H1 (cell line): Measurements from ENCODE around the gene TMEM254. TPM values are rescaled to one million over a fixed set of nuclear protein-coding genes. Genes with fewer than 3 reads are reported as not detected.

Experiments used
- CTCF ChIA-PET: fragments of 300-600 bp; sonication (Branson Sonifier 250); formaldehyde crosslinking; loops from one replicate; lab custom pipeline; 2021; ENCODE audit not compliant: partially characterized antibody; lab: Charles Lee
- POLR2A ChIA-PET: fragments of 300-600 bp; sonication (Branson Sonifier 250); formaldehyde crosslinking; loops from one replicate; lab custom pipeline; 2021; ENCODE audit warnings: inconsistent platforms; ENCODE audit not compliant: partially characterized antibody; lab: Charles Lee
- DNase-seq, 2 experiments: peaks; one replicate each; pipeline versions ENCODE4 v3.0.0 to v3.0.0-alpha.2; 2010 to 2022; ENCODE audit warnings: low spot score in 2 of 2, low read depth in 1 of 2, mixed read lengths in 1 of 2
- FAIRE-seq: peaks from 2 replicates; lab custom pipeline; 2011; peaks lifted over from hg19 to GRCh38; lab: Jason Lieb, UNC
- H2AFZ ChIP-seq: 2 replicates; pipeline ENCODE4 v1.8.1; 2012; ENCODE audit warnings: low read length, inconsistent platforms
- H2AK5ac ChIP-seq: 2 replicates; pipeline ENCODE4 v1.6.1; 2013; ENCODE audit warnings: low read depth, low read length
- H2BK120ac ChIP-seq: replicated peaks from 2 replicates; pipeline ENCODE3; 2013; ENCODE audit warnings: low read depth, low read length, inconsistent platforms
- H2BK12ac ChIP-seq: 2 replicates; pipeline ENCODE4 v1.6.1; 2013; ENCODE audit warnings: low read depth, low read length
- H2BK15ac ChIP-seq: 2 replicates; pipeline ENCODE4 v1.6.1; 2013; ENCODE audit warnings: low read length
- H2BK20ac ChIP-seq: 2 replicates; pipeline ENCODE4 v1.6.1; 2013; ENCODE audit warnings: low read length
- H2BK5ac ChIP-seq: 2 replicates; pipeline ENCODE4 v1.6.1; 2013; ENCODE audit warnings: low read depth, low read length
- H3K14ac ChIP-seq: 2 replicates; pipeline ENCODE4 v1.6.1; 2013; ENCODE audit warnings: inconsistent platforms; ENCODE audit not compliant: insufficient read length
- H3K18ac ChIP-seq: 2 replicates; pipeline ENCODE4 v1.6.1; 2013; ENCODE audit warnings: low read length; ENCODE audit errors: extremely low read depth
- H3K23ac ChIP-seq: 2 replicates; pipeline ENCODE4 v1.6.1; 2013; ENCODE audit warnings: inconsistent platforms; ENCODE audit not compliant: insufficient read length
- H3K23me2 ChIP-seq: 2 replicates; pipeline ENCODE4 v1.6.1; 2013; ENCODE audit warnings: low read depth, low read length
- H3K27ac ChIP-seq: 2 replicates; pipeline ENCODE4 v1.6.1; 2011; ENCODE audit warnings: low read depth, low read length, inconsistent platforms
- H3K27me3 ChIP-seq, 4 experiments: replicated peaks in 1 of 4; 1 replicate in 1 of 4; 2 replicates in 3 of 4; pipeline versions ENCODE4 v1.6.1 to v1.8.1; 2011 to 2013; ENCODE audit warnings: low read length in 3 of 4, mild to moderate bottlenecking in 3 of 4, inconsistent platforms in 2 of 4, mixed read lengths in 2 of 4, moderate library complexity in 1 of 4; ENCODE audit not compliant: control insufficient read depth in 3 of 4, insufficient read depth in 3 of 4; ENCODE audit errors: extremely low read depth in 1 of 4
- H3K36me3 ChIP-seq, 4 experiments: 2 replicates each; pipeline versions ENCODE4 v1.6.1 to v1.8.1; 2011 to 2013; ENCODE audit warnings: mild to moderate bottlenecking in 4 of 4, low read length in 3 of 4, moderate library complexity in 2 of 4, control low read depth in 1 of 4, inconsistent platforms in 1 of 4; ENCODE audit not compliant: insufficient read depth in 4 of 4, control insufficient read depth in 2 of 4
- H3K4ac ChIP-seq: replicated peaks from 2 replicates; pipeline ENCODE3; 2013; ENCODE audit warnings: low read length, low read depth, mixed read lengths, inconsistent platforms; ENCODE audit not compliant: insufficient read length
- H3K4me1 ChIP-seq, 4 experiments: replicated peaks in 1 of 4; 1 replicate in 1 of 4; 2 replicates in 3 of 4; pipeline versions ENCODE4 v1.6.1 to v1.8.1; 2011 to 2013; ENCODE audit warnings: low read length in 3 of 4, inconsistent platforms in 2 of 4, mixed read lengths in 1 of 4; ENCODE audit not compliant: insufficient read depth in 4 of 4, control insufficient read depth in 3 of 4
- H3K4me2 ChIP-seq, 2 experiments: 2 replicates each; pipeline versions ENCODE4 v1.6.1 to v1.8.1; 2011 to 2013; ENCODE audit warnings: low read depth in 2 of 2, low read length in 2 of 2, control low read depth in 1 of 2, inconsistent platforms in 1 of 2, mild to moderate bottlenecking in 1 of 2; ENCODE audit not compliant: insufficient read depth in 1 of 2
- H3K4me3 ChIP-seq, 4 experiments: fragments of 200-600, 300-600 bp in 1 of 4; sonication (generic), shearing (Covaris generic), sonication (Bioruptor Twin) in 1 of 4; 2 replicates each; pipeline versions ENCODE4 v1.5.1 to v1.8.1; 2011 to 2016; ENCODE audit warnings: low read length in 4 of 4, low read depth in 3 of 4, control low read depth in 2 of 4, inconsistent platforms in 2 of 4, mild to moderate bottlenecking in 2 of 4, mixed read lengths in 1 of 4, moderate library complexity in 1 of 4; ENCODE audit not compliant: insufficient read depth in 2 of 4; ENCODE audit errors: extremely low read depth in 1 of 4
- H3K56ac ChIP-seq: replicated peaks from 2 replicates; pipeline ENCODE3; 2013; ENCODE audit warnings: low read depth, mild to moderate bottlenecking, mixed read lengths, low read length, inconsistent platforms; ENCODE audit not compliant: insufficient read length
- H3K79me1 ChIP-seq: 2 replicates; pipeline ENCODE4 v1.6.1; 2013; ENCODE audit warnings: low read depth, low read length, control low read depth
- H3K79me2 ChIP-seq, 2 experiments: 2 replicates each; pipeline versions ENCODE4 v1.6.1 to v1.8.1; 2012 to 2013; ENCODE audit warnings: low read length in 2 of 2, mild to moderate bottlenecking in 2 of 2, inconsistent platforms in 1 of 2; ENCODE audit not compliant: insufficient read depth in 2 of 2, control insufficient read depth in 1 of 2
- H3K9ac ChIP-seq, 4 experiments: replicated peaks in 1 of 4; 1 replicate in 1 of 4; 2 replicates in 3 of 4; pipeline versions ENCODE4 v1.6.1 to v1.8.1; 2011 to 2013; ENCODE audit warnings: low read depth in 3 of 4, low read length in 3 of 4, control low read depth in 2 of 4, mild to moderate bottlenecking in 2 of 4, moderate library complexity in 2 of 4, inconsistent platforms in 1 of 4; ENCODE audit errors: extremely low read depth in 1 of 4
- H3K9me3 ChIP-seq, 2 experiments: 2 replicates each; pipeline versions ENCODE4 v1.6.1 to v1.8.1; 2012 to 2013; ENCODE audit warnings: mild to moderate bottlenecking in 2 of 2, moderate library complexity in 2 of 2, control low read depth in 1 of 2, inconsistent platforms in 1 of 2, low read depth in 1 of 2, low read length in 1 of 2, mixed read lengths in 1 of 2; ENCODE audit not compliant: insufficient read depth in 2 of 2
- H4K20me1 ChIP-seq, 2 experiments: replicated peaks in 1 of 2; 2 replicates each; pipeline versions ENCODE3 to v1.8.1; 2011 to 2013; ENCODE audit warnings: inconsistent platforms in 2 of 2, low read length in 2 of 2, mild to moderate bottlenecking in 1 of 2; ENCODE audit not compliant: insufficient read depth in 2 of 2, control insufficient read depth in 1 of 2
- H4K5ac ChIP-seq: 2 replicates; pipeline ENCODE4 v1.6.1; 2013; ENCODE audit warnings: low read length, low read depth, mixed read lengths, inconsistent platforms; ENCODE audit not compliant: insufficient read length
- H4K8ac ChIP-seq: 2 replicates; pipeline ENCODE4 v1.8.0; 2013; ENCODE audit warnings: mild to moderate bottlenecking, moderate library complexity, low read length, inconsistent platforms; ENCODE audit not compliant: insufficient read depth; ENCODE audit errors: extremely low read depth
- H4K91ac ChIP-seq: replicated peaks from 2 replicates; pipeline ENCODE3; 2013; ENCODE audit warnings: low read length, mixed read lengths, inconsistent platforms; ENCODE audit not compliant: insufficient read length
- KDM1A ChIP-seq: fragments of 200-600, 300-600 bp; sonication (generic); IDR thresholded peaks from 2 replicates; pipeline ENCODE4 v1.7.1; 2016; ENCODE audit warnings: mild to moderate bottlenecking, low read length, borderline replicate concordance
- WGBS, 2 experiments: shearing (Covaris generic) in 1 of 2; methylation state at CpG; one replicate each; pipeline versions ENCODE4 v1.1.6 to v1.1.7; 2013 to 2015; ENCODE audit warnings: low lambda C conversion rate in 2 of 2, mixed read lengths in 2 of 2, inconsistent platforms in 1 of 2, low coverage in 1 of 2, missing lambda C conversion rate in 1 of 2; ENCODE audit not compliant: insufficient replicate concordance in 2 of 2, insufficient coverage in 1 of 2, insufficient read length in 1 of 2; ENCODE audit errors: extremely low coverage in 1 of 2, missing lambda C conversion rate in 1 of 2; 5-methylcytosine and 5-hydroxymethylcytosine counted together
- polyA plus RNA-seq, 7 experiments: library from polyadenylated mRNA; depleted of rRNA in 3 of 7; stranded (reverse) in 5 of 7; unstranded in 2 of 7; fragments of >200 nt in 5 of 7; fragments of 200-250 nt in 2 of 7; gene quantifications; 1 replicate in 5 of 7; 2 replicates in 1 of 7; 4 replicates in 1 of 7; pipeline versions ENCODE4 v1.2.1 to v1.2.3, GENCODE V29; 2011 to 2013; ENCODE audit warnings: missing spikeins in 2 of 7, mixed read lengths in 2 of 7
- total RNA-seq: library from RNA; stranded (reverse); fragmentation: NEBNext Ultra II Directional; extraction: Animal tissue kit (Norgen Biotek cat#: 25700); gene quantifications from 2 replicates; pipeline ENCODE4 v1.2.1, GENCODE V29; 2021

Gene TMEM254
- total and polyA plus RNA-seq, 2 of the 8 experiments (the other 6 are each of a cell fraction or from before 2014, with no cell fraction given): 26.9 to 61.2 TPM

- H3K79me1 ChIP-seq: no peaks in the 10 kb centered on the region
- H3K4me3 ChIP-seq: no peak overlapping the region
- H4K91ac ChIP-seq: no peak overlapping the region
- no peak overlapping the region for H2BK15ac ChIP-seq
- no peak overlapping the region for H2BK12ac ChIP-seq
- no peak overlapping the region for H3K4me2 ChIP-seq
- H2AFZ ChIP-seq: no peak overlapping the region
- H3K14ac ChIP-seq: no peak overlapping the region
- no peaks in the 10 kb centered on the region for H3K4me1 ChIP-seq
- no peak overlapping the region for H3K23ac ChIP-seq
- ChIA-PET POLR2A (no interaction called here), CTCF (interaction anchor here (1.0 kb wide), 1 partner anchor 210 kb away, joined by 4 read pairs; no protein-coding TSS in a partner anchor)
- H3K9ac ChIP-seq: no peak overlapping the region
- H2BK120ac ChIP-seq: no peak overlapping the region
- no peak overlapping the region for H2BK20ac ChIP-seq
- no peak overlapping the region for H3K56ac ChIP-seq
- H3K36me3 ChIP-seq: no peaks in the 10 kb centered on the region
- H3K4ac ChIP-seq: no peak overlapping the region
- H2AK5ac ChIP-seq: no peak overlapping the region
- no peaks in the 10 kb centered on the region for H3K23me2 ChIP-seq
- H2BK5ac ChIP-seq: no peak overlapping the region
- no peak overlapping the region for H3K18ac ChIP-seq
- H4K20me1 ChIP-seq: no peaks in the 10 kb centered on the region
- H3K27me3 ChIP-seq: no peaks in the 10 kb centered on the region
- no peaks in the 10 kb centered on the region for H3K79me2 ChIP-seq
- 86% methylated on average over 3 of the region's 3 CpGs; no CpG with 5 or more reads in 1 of the 2 experiments for WGBS, 2 experiments
- DNase-seq (no peak), FAIRE-seq (no peak)
- no peak overlapping the region for H4K8ac ChIP-seq
- no peak overlapping the region for H4K5ac ChIP-seq
- H3K9me3 ChIP-seq: no peaks in the 10 kb centered on the region
- H3K27ac ChIP-seq: no peak overlapping the region
- TF ChIP-seq KDM1A: no peak
Observed at GRCh38 chr10:80050752-80051151, 27.7 kb upstream of the TMEM254 start.
